Activated CD4-positive, alpha-beta T cell treated with anti-CD3 and anti-CD28 coated beads for 1 hour (primary cell): ENCODE data around the gene GSTA2.
"Not testable (repeated sequence)": the region's sequence is repeated elsewhere in the genome, so short reads cannot be mapped to it uniquely, and the experiment has no call there.

ENCODE experiments used
- DNase-seq: peaks from one replicate; pipeline ENCODE4 v3.0.0-alpha.2; 2020

The GSTA2 gene

DNA sequence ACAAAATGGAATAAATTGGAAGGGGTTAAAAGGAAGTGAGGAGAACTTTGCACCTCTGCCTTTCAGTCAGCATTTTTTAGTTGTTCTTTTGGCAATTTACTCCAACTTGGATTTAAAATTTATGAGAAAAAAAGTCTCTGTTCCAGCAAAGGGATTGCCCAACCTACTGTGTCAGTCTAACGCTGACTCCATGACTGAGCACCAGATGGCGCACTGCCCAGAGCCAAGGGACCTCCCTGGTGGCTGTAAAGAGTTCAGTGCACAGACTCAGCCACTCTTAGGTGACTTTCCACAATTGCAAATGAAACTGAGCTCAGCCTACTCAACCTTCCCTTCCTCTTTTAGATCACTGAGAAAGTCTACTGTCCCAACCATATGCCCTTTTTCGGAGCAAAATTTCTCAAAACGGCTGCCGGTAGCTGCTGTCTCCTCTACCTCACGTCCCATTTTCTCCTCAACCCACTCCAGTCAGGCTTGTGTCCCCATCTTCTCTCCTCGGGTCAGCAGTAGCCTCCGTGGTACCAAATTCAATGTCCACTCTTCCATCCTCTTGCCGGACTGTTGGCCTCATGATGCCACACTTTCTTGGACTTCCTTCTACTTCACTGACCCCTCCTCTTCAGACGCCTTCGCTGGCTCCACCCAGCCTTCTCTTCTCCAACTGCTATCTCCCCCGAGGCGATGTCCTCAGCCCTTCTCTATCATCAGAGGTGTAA is 38.7 kb downstream of the GSTA2 start:
- peak; percentile 18 for DNase-seq

DNA sequence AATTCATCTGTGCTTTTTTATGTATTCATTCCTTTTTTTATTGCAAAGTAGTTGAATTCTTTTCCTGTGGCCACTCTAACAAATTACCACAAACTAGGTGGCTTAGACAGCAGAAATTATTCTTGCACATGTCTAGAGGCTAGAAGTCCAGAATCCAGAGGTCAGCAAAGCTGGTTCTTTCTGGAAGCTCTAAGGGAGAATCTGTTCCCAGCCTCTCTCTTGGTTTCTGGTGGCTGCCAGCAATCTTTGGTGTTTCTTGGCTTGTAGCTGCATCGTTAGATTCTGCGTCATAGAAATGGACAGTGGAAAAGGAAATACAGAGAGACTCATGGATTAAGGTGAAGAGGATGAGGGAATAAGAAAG is 39.3 kb downstream of the GSTA2 start:
- no peak for DNase-seq

DNA sequence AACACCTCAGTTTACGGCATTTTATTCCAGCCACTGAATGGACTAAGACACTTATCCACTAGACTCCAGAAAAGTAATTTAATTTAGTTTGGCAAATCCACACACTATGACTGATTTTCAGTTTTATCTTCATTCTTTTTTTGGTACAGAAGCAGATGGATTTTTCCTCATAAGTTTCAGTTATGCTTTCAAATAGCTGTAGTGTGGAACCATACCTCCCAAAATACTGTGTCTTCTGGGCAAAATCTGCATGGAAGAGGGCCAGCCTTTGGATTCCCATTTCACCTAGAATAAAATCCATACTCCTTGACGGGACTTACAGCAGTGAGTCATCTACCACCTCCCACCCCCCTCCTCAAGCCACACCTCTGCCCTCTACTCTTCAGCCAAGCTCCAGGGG is 43.0 kb downstream of the GSTA2 start:
- no peak for DNase-seq

DNA sequence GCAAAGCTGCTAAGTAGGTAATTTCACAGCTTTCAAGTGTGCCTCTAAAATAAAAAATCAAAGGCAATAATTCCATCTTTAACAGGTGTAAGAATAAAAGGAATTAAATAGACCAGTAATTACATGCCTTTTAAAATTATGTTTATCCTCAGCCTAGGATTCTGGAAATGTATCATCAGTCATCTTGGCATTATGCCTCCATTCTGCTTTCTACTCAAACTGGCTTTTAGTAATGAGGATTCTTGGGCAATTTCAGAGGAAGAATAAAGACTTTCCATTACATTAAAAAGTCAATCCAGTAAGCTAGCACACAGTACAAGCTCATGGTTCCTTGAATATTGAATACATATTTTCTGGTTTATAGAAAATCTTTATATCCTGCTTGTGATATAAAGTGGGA is 44.7 kb downstream of the GSTA2 start:
- no peak for DNase-seq

DNA sequence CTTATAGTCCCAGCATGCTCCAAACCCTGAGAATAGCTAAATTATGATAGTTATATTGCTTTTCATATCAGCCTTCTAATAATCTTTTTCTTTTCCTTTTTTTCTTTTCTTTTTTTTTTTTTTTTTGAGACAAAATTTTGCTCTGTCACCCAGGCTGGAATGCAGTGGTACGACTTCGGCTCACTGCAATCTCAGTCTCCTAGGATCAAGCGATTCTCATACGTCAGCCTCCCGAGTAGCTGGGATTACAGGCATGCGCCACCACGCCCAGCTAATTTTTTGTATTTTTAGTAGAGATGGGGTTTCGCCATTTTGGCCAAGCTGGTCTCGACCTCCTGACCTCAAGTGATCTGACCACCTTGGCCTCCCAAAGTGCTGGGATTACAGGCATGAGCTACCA is 48.5 kb downstream of the GSTA2 start:
- DNase-seq, result not testable (repeated sequence)

DNA sequence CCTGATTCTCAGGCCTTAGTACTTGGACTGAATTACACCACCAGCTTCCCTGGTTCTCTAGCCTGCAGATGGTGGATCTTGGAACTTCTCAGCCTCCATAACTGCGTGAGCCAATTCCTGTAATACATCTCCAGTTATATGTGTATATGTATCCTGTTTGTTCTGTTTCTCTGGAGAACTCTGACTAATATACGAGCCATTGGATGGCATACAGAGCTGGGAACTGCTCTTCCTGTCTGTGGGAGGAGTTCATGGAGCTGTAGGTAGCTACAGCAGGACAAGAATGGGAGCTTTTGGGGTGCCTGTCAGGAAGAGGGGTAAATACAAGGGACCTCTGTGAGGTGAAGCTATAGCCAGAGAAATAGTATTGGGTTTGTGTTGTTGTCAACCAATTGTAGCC is 51.1 kb downstream of the GSTA2 start:
- DNase-seq, result no peak

DNA sequence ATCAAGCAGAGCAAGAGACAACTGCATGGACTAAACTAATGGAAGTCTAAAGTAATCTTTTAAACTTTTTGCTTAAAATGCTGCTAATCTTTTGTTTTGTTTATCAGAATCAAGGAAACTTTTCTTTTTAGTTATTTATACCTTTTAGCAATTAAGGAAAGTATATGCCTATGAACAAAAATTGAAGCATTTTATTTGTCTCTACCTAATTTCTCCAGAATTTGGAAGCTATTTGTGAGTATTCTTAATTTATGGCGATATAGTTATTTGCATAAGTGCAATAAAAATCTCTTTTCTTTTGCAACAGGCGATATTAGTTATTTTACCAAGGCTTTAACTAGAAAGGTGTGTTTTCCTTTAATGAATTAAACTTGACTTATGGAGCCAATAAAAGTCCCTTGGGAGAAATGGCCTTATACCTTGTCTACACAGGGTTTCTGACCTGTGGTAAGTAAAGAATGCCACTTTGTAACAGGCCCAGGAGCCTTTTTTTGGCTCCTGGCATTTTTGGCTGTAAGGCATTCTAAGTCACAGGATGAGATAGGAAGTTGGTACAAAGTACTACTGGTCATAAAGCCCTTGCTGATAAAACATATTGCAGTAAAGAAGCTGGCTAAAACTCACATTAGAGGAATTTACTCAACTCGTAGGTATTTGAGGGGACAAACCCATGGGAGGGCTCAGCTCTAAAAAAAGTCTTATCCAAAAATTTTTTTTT is 55.2 kb downstream of the GSTA2 start:
- no peak for DNase-seq

DNA sequence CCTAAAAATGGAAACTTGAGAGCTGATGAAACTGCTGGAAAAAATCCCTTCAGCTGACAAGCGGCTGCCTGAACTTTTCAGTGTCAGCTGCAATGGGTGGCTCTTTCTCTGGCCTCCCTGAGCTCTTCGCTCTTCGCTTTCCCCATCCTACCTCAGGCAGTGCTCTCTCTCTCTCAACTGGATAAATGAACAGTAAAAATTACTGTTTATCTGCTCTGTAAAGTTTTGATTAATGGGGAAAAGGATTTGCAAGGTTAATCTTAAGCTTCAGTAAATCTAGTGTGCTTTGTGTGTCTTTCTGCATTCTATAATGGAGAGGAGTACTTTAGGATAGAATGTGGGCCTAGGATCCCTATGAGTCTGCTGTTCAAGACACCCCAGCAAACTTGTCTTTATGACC is 57.3 kb downstream of the GSTA2 start:
- no peak for DNase-seq

DNA sequence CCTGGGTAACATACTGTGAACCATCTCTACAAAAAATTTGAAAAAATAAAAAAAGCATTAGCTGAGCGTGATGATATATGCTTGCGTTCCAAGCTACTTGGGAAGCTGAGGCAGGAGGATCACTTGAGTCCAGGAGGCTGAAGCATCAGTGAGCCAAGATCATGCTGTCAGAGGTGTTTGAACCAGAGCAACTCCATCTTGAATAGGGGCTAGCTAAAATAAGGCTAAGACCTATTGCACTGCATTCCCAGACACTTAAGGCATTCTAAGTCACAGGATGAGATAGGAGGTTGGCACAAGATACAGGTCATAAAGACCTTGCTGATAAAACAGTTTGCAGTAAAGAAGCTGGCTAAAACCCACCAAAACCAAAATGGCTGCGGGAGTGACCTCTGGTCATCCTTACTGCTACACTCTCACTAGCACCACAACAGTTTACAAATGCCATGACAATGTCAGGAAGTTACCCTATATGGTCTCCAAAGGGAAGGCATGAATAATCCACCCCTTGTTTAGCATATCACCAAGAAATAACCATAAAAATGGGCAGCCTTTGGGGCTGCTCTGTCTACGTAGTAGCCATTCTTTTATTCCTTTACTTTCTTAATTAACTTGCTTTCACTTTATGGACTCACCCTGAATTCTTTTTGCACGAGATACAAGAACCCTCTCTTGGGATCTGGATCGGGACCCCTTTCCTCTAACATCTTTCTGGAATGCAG is 58.3 kb downstream of the GSTA2 start:
- DNase-seq, result not testable (repeated sequence)

DNA sequence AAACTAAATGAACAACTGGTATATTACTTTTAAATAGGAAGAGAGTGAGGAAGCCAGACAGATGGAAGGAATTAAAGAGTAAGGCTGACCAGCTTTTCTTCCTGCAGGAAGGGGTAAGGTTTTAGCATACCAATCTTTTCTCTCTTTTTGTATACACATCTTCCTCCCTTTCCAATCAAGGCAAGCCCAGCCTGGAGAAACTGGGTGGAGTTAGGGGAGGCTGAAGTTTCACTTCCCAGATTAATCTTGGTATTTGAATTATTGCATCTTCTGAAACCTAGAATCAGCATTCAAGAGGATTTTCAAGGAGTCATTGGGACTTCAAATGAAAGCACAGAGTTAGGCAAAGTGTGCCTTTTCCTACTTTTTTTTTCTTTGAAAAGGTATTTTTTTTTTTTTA is 59.2 kb downstream of the GSTA2 start:
- no peak for DNase-seq
